Measurements from ENCODE around the gene SGK1.
"Not testable (repeated sequence)": the region's sequence is repeated elsewhere in the genome, so short reads cannot be mapped to it uniquely, and the experiment has no call there.

SGK1 gene

DNA sequence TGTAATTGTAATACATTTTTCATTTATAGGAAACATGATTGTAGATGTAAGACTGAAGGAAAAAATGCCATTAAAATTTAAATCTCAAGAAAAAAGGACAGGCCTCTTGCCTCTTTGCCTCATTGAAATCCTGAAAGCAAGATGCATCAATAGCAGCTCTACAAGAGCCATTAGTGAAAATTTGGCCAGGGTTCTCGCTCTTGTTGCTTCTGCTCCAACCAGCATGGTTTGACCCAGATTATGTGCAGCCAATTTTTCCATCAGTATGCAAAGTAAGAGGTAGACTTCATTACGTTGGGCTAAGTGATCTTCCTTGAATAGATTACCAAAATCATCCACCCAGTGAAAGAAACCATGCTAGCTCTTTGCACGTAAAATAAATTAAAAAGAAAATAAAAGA lies 106.6 kb downstream of the SGK1 start:
- Histone ChIP-seq H3K4me1 (ENCODE audit: low read length) (peaks cover 9% of the 10 kb centered on the region), H2AFZ (ENCODE audit: low read depth, low read length) (no peak overlapping the region), H3K79me2 (ENCODE audit: low read length) (no peaks in the 10 kb centered on the region), H3K27ac (ENCODE audit: low read length) (no peak overlapping the region), H3K4me2 (ENCODE audit: low read length) (no peak overlapping the region), H4K20me1 (ENCODE audit: insufficient read depth, low read length) (no peaks in the 10 kb centered on the region), H3K27me3 (ENCODE audit: low read depth, low read length) (no peaks in the 10 kb centered on the region), H3K9ac (ENCODE audit: low read length) (no peak overlapping the region), H3K4me3 (ENCODE audit: low read length) (no peak overlapping the region), H3K36me3 (replicated peaks; ENCODE audit: low read depth, low read length) (no peaks in the 10 kb centered on the region), H3K9me3 (ENCODE audit: insufficient read depth, low read length) (no peaks in the 10 kb centered on the region)
- TF ChIP-seq CTCF (IDR thresholded peaks at IDR 0.05; ENCODE audit: low read depth, low read length) (no peak), EZH2phosphoT487 (IDR thresholded peaks at IDR 0.05; ENCODE audit: low read depth) (no peak)

- TF ChIP-seq CTCF (IDR thresholded peaks at IDR 0.05; ENCODE audit: low read depth, low read length), result no peak
- TF ChIP-seq EZH2phosphoT487 (IDR thresholded peaks at IDR 0.05; ENCODE audit: low read depth), result no peak
- Histone ChIP-seq H4K20me1 (ENCODE audit: insufficient read depth, low read length) (no peaks in the 10 kb centered on the region), H3K9me3 (ENCODE audit: insufficient read depth, low read length) (no peaks in the 10 kb centered on the region), H2AFZ (ENCODE audit: low read depth, low read length) (no peak overlapping the region), H3K9ac (ENCODE audit: low read length) (no peak overlapping the region), H3K4me3 (ENCODE audit: low read length) (no peak overlapping the region), H3K4me2 (ENCODE audit: low read length) (no peak overlapping the region), H3K79me2 (ENCODE audit: low read length) (no peaks in the 10 kb centered on the region), H3K4me1 (ENCODE audit: low read length) (0 out of 2 replicates have a peak, but pooled peaks cover 2% of the 10 kb centered on the region), H3K27me3 (ENCODE audit: low read depth, low read length) (no peaks in the 10 kb centered on the region), H3K27ac (ENCODE audit: low read length) (no peak overlapping the region), H3K36me3 (replicated peaks; ENCODE audit: low read depth, low read length) (no peaks in the 10 kb centered on the region)
Observed at GRCh38 chr6:134207421-134207820, 110.5 kb downstream of the SGK1 start.

DNA sequence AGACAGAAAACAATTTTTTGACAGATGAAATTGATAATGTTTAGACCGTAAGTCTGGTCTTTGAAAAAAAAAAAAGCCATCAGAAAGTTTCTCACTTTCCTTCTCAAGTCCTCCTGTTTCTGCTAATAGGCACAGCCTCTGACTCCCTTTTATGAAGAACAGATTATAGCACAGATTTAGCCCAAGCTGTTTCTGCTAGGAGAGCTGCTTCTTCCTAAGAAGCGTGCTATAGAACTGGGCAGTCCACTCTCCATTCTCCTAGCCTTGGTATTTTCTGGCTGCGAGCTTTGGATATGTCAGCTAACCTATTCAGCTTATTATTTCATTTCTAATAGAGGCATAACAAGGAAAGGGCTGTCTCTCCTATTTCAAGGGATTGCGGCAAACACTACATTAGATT lies 112.5 kb downstream of the SGK1 start:
- Histone ChIP-seq H3K27ac (ENCODE audit: low read length) (no peak overlapping the region), H3K36me3 (replicated peaks; ENCODE audit: low read depth, low read length) (no peaks in the 10 kb centered on the region), H2AFZ (ENCODE audit: low read depth, low read length) (no peak overlapping the region), H3K4me3 (ENCODE audit: low read length) (no peak overlapping the region), H3K4me2 (ENCODE audit: low read length) (no peak overlapping the region), H3K4me1 (ENCODE audit: low read length) (0 out of 2 replicates have a peak, but pooled peaks cover 2% of the 10 kb centered on the region), H3K79me2 (ENCODE audit: low read length) (no peaks in the 10 kb centered on the region), H4K20me1 (ENCODE audit: insufficient read depth, low read length) (no peaks in the 10 kb centered on the region), H3K9ac (ENCODE audit: low read length) (no peak overlapping the region), H3K9me3 (ENCODE audit: insufficient read depth, low read length) (no peaks in the 10 kb centered on the region), H3K27me3 (ENCODE audit: low read depth, low read length) (no peaks in the 10 kb centered on the region)
- TF ChIP-seq EZH2phosphoT487 (IDR thresholded peaks at IDR 0.05; ENCODE audit: low read depth) (no peak), CTCF (IDR thresholded peaks at IDR 0.05; ENCODE audit: low read depth, low read length) (no peak)

- not testable (repeated sequence) for H3K27me3 ChIP-seq (ENCODE audit: low read depth, low read length); H3K27ac ChIP-seq (ENCODE audit: low read length); H3K4me2 ChIP-seq (ENCODE audit: low read length); H3K36me3 ChIP-seq (replicated peaks; ENCODE audit: low read depth, low read length); H3K9me3 ChIP-seq (ENCODE audit: insufficient read depth, low read length); H3K4me1 ChIP-seq (ENCODE audit: low read length); H3K4me3 ChIP-seq (ENCODE audit: low read length); H2AFZ ChIP-seq (ENCODE audit: low read depth, low read length); H4K20me1 ChIP-seq (ENCODE audit: insufficient read depth, low read length); H3K9ac ChIP-seq (ENCODE audit: low read length); H3K79me2 ChIP-seq (ENCODE audit: low read length)
Observed at GRCh38 chr6:134204759-134205158, 113.2 kb downstream of the SGK1 start.

- Histone ChIP-seq H3K4me1 (ENCODE audit: low read length) (peaks cover 11% of the 10 kb centered on the region), H3K4me3 (ENCODE audit: low read length) (no peak overlapping the region), H3K79me2 (ENCODE audit: low read length) (no peaks in the 10 kb centered on the region), H3K4me2 (ENCODE audit: low read length) (no peak overlapping the region), H2AFZ (ENCODE audit: low read depth, low read length) (no peak overlapping the region), H3K36me3 (replicated peaks; ENCODE audit: low read depth, low read length) (no peaks in the 10 kb centered on the region), H3K27ac (ENCODE audit: low read length) (no peak overlapping the region), H3K9ac (ENCODE audit: low read length) (no peak overlapping the region), H3K27me3 (ENCODE audit: low read depth, low read length) (no peaks in the 10 kb centered on the region), H3K9me3 (ENCODE audit: insufficient read depth, low read length) (no peaks in the 10 kb centered on the region), H4K20me1 (ENCODE audit: insufficient read depth, low read length) (no peaks in the 10 kb centered on the region)
- no peak for TF ChIP-seq CTCF (IDR thresholded peaks at IDR 0.05; ENCODE audit: low read depth, low read length)
- TF ChIP-seq EZH2phosphoT487 (IDR thresholded peaks at IDR 0.05; ENCODE audit: low read depth), result no peak
Observed at GRCh38 chr6:134204031-134204430, 113.9 kb downstream of the SGK1 start.
